Pancreas (tissue), 10 donors: ENCODE measurements around the gene SUPT3H. TPM values are rescaled to one million over a fixed set of nuclear protein-coding genes. Genes with fewer than 3 reads are reported as not detected.

ENCODE experiments used
- ATAC-seq, 4 donors: fragments of 200-7000 bp; cut with Tn5 transposase; one replicate each; pipeline versions ENCODE4 v1.8.0 to v1.9.1; 2020; ENCODE audit warnings: mild to moderate bottlenecking in 4 of 4, moderate library complexity in 4 of 4
- DNase-seq, 6 donors: peaks; one replicate each; pipeline ENCODE4 v3.0.0-alpha.2; 2020
- FAIRE-seq: peaks from 2 replicates; lab custom pipeline; 2012; peaks lifted over from hg19 to GRCh38; lab: Jason Lieb, UNC
- H3K27ac ChIP-seq, 4 donors: fragments of 200-600 bp; sonication (generic); 1 replicate in 3 of 4; 2 replicates in 1 of 4; pipeline versions ENCODE4 v1.5.0 to v1.8.0; 2020
- H3K27me3 ChIP-seq, 4 donors: fragments of 200-600 bp; one replicate each; pipeline ENCODE4 v1.8.0; 2021
- H3K36me3 ChIP-seq, 3 donors: fragments of 200-600 bp; sonication (generic) in 1 of 3; one replicate each; pipeline versions ENCODE4 v1.5.0 to v1.8.0; 2020 to 2021
- H3K4me1 ChIP-seq, 3 donors: fragments of 200-600 bp; one replicate each; pipeline ENCODE4 v1.8.0; 2021
- H3K4me3 ChIP-seq, 4 donors: fragments of 200-600 bp; sonication (generic) in 2 of 4; one replicate each; pipeline versions ENCODE4 v1.5.0 to v1.8.0; 2020 to 2021
- H3K9me3 ChIP-seq, 4 donors: fragments of 200-600 bp; one replicate each; pipeline ENCODE4 v1.8.0; 2021
- CTCF ChIP-seq, 4 donors: fragments of 200-600 bp; sonication (generic) in 3 of 4; IDR thresholded peaks; one replicate each; pipeline versions ENCODE4 v1.5.0 to v1.8.0; 2021; ENCODE audit warnings: antibody characterized with exemption in 4 of 4
- WGBS, 2 donors: extraction: QIAGEN DNeasy Blood & Tissue Kit; methylation state at CpG; one replicate each; pipeline ENCODE4 v1.1.7; 2013; 5-methylcytosine and 5-hydroxymethylcytosine counted together
- intact Hi-C, 3 donors: fragments of 100-400 bp; cut with DNase I; formaldehyde crosslinking; loops; one replicate each; pipeline versions ENCODE4 v1.11.1 to v1.14.2; 2022
- polyA plus RNA-seq, 2 donors: library from polyadenylated mRNA; stranded (reverse); fragments of 200-250 nt; gene quantifications; one replicate each; pipeline ENCODE4 v1.2.3, GENCODE V29; 2013
- total RNA-seq, 6 donors: library from RNA; stranded (reverse); fragmentation: NEBNext Ultra II Directional in 4 of 6; extraction: Animal tissue kit (Norgen Biotek cat#: 25700) in 4 of 6; gene quantifications; one replicate each; pipeline versions ENCODE4 v1.2.1 to v1.2.4, GENCODE V29; 2021 to 2023
- donor health status: healthy with polysubstance abuse.
- donor health status: DM: no; HTN: no; CAD: no; lungs with moderate emphysema.
- donor health status: DM: no; HTN: no; CAD: no.
- donor health status: control.
- donor health status: control.
- donor health status: Bipolar disorder and iron deficiency.
- donor health status: DM: yes; HTN: yes; CAD: no.
- donor health status: DM: no; HTN: no; CAD: no.
- donor health status: DM: no; HTN: no; CAD: no.
- donor health status: DM: yes; HTN: yes; CAD: no.

SUPT3H gene
- total and polyA plus RNA-seq, 8 donors: 3.6 to 8.0 (median 5.3) TPM

- Histone ChIP-seq H3K27ac (no peak overlapping the region), H3K27me3 (no peaks in the 10 kb centered on the region)
- no peak for DNase-seq
Measured at GRCh38 chr6:45127185-45127584, 250.5 kb downstream of the SUPT3H start.

DNA sequence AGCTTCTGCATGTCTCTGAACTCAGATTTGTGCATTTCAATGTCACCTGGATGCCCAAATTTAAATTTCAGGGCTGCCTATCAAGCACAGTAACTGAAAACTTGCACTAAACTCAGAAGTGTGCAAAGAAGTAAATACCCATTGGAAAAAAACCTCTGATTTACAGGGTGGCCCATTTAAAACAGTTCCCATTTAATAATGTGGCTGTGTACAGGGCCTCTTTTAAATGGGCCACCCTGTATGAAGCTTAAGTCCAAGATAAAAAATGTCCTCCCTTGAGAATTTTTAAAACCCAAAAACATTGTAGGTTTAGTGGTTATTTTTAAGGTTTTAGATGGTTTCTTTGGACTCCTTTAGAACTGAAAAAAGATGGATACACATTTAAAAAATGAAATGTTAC is 251.7 kb downstream of the SUPT3H start:
- Histone ChIP-seq H3K4me1 (no peaks in the 10 kb centered on the region), H3K27me3 (no peaks in the 10 kb centered on the region), H3K4me3 (no peak overlapping the region), H3K9me3 (no peaks in the 10 kb centered on the region), H3K27ac (no peak overlapping the region), H3K36me3 (no peaks in the 10 kb centered on the region)
- DNase-seq (no peak), FAIRE-seq (no peak), ATAC-seq (no peak)
- intact Hi-C loops: no loop called here
- TF ChIP-seq CTCF (IDR thresholded peaks at IDR 0.05): no peak

More at GRCh38 chr6:45127185-45127584, 250.5 kb downstream of the SUPT3H start:
- H3K4me1 ChIP-seq: no peaks in the 10 kb centered on the region
- FAIRE-seq (no peak), ATAC-seq (no peak)
- whole genome bisulfite sequencing, 2 donors: 92 to 95% methylated on average over 2 of the region's 2 CpGs
- H3K36me3 ChIP-seq: no peaks in the 10 kb centered on the region
- no peak overlapping the region for H3K4me3 ChIP-seq
- intact Hi-C loops: no loop called here
- TF ChIP-seq CTCF (IDR thresholded peaks at IDR 0.05): no peak
- H3K9me3 ChIP-seq: no peaks in the 10 kb centered on the region

GRCh38 chr6:45123023-45123422 is 254.7 kb downstream of the SUPT3H start:
- DNase-seq (no peak), ATAC-seq (no peak), FAIRE-seq (no peak)
- TF ChIP-seq CTCF (IDR thresholded peaks at IDR 0.05): no peak
- H3K9me3 ChIP-seq: no peaks in the 10 kb centered on the region
- no peak overlapping the region for H3K27ac ChIP-seq
- no peak overlapping the region for H3K4me3 ChIP-seq
- H3K36me3 ChIP-seq: no peaks in the 10 kb centered on the region
- 94 to 97% methylated on average over 1 of the region's 1 CpG for WGBS, 2 donors
- no peaks in the 10 kb centered on the region for H3K4me1 ChIP-seq
- no peaks in the 10 kb centered on the region for H3K27me3 ChIP-seq
- intact Hi-C loops: no loop called here

GRCh38 chr6:45118754-45119153 is 259.0 kb downstream of the SUPT3H start:
- TF ChIP-seq CTCF (IDR thresholded peaks at IDR 0.05): no peak
- ATAC-seq (no peak), DNase-seq (no peak), FAIRE-seq (no peak)
- peaks cover 0 to 6% (median 0%) of the 10 kb centered on the region in 3 donors for H3K4me1 ChIP-seq
- 65 to 70% methylated on average over 1 of the region's 1 CpG for WGBS, 2 donors
- intact Hi-C loops: no loop called here
- no peaks in the 10 kb centered on the region for H3K27me3 ChIP-seq
- H3K27ac ChIP-seq: no peak overlapping the region
- H3K9me3 ChIP-seq: no peaks in the 10 kb centered on the region
- H3K36me3 ChIP-seq: no peaks in the 10 kb centered on the region
- H3K4me3 ChIP-seq: no peak overlapping the region

DNA sequence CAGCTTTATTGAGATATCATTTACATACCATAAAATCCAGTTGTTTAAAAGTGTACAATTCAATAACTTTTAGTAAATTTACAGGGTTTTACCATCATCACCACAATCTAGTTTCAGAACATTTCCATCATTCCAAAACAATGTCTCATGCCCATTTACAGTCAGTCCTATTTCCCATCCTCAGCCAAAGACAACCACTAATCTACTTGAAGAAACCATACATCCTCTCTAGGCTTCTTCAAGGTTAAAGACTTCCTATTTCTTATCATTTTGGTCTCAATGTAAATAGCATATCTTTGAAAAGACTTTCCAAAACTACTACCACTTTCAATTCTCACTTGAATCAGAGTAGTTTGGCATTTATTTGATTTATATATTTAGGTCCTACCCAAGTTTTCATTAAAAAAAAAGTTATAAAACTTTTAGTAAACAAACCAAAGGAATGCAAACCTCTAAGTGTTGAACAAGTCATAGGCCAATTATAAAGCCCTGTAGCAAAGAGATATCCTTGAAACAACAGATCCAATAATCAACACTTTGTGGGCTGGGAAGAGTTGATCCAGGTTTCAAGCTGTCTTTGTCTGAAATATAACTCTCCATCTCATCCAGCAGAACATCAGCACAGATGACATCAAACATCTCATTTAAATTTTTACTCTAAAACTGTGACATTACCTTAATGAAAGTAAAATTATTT is 260.9 kb downstream of the SUPT3H start:
- no peak for TF ChIP-seq CTCF (IDR thresholded peaks at IDR 0.05)
- FAIRE-seq: no peak

More for the DNA sequence above, 260.9 kb downstream of the SUPT3H start:
- H3K36me3 ChIP-seq: no peaks in the 10 kb centered on the region
- ATAC-seq (no peak), DNase-seq (no peak)
- intact Hi-C loops: no loop called here
- no peaks in the 10 kb centered on the region for H3K27me3 ChIP-seq
- no peak overlapping the region for H3K27ac ChIP-seq
- no peak overlapping the region for H3K4me3 ChIP-seq
- H3K9me3 ChIP-seq: no peaks in the 10 kb centered on the region
- H3K4me1 ChIP-seq: peaks cover 0 to 6% (median 0%) of the 10 kb centered on the region in 3 donors
